Measurements from ENCODE around the gene PER3. TPM values are rescaled to one million over a fixed set of nuclear protein-coding genes. Genes with fewer than 3 reads are reported as not detected.

PER3 gene
- total and polyA plus RNA-seq, 8 donors: 4.6 to 13.9 (median 9.6) TPM

DNA sequence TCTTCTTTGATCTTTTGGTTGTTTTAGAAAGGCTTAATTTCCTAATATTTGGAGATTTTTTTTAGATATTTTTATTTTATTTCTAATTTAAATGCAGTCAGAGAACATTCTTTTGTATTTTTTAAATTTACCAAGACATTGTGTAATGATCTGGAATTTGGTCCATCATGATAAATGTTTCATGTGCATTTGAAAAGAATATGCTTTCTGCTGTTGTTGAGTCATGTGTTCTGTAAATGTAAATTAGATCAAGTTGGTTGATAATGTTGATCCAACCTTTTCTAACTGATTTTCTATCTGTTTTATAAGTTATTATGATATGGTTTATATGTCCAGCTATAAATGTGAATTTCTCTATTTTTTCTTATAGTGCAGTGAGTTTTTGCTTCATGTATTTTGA is 48.9 kb downstream of the PER3 start:
- FAIRE-seq: no peak
- Histone ChIP-seq H3K27ac (no peak overlapping the region), H3K4me3 (no peak overlapping the region), H3K9me3 (no peaks in the 10 kb centered on the region), H3K36me3 (peaks cover 0 to 46% (median 14%) of the 10 kb centered on the region in 3 donors), H3K4me1 (peaks cover 0 to 3% (median 0%) of the 10 kb centered on the region in 3 donors), H3K27me3 (no peaks in the 10 kb centered on the region)
- intact Hi-C loops (cut with DNase I): no loop called here
- TF ChIP-seq, protein P1, sequence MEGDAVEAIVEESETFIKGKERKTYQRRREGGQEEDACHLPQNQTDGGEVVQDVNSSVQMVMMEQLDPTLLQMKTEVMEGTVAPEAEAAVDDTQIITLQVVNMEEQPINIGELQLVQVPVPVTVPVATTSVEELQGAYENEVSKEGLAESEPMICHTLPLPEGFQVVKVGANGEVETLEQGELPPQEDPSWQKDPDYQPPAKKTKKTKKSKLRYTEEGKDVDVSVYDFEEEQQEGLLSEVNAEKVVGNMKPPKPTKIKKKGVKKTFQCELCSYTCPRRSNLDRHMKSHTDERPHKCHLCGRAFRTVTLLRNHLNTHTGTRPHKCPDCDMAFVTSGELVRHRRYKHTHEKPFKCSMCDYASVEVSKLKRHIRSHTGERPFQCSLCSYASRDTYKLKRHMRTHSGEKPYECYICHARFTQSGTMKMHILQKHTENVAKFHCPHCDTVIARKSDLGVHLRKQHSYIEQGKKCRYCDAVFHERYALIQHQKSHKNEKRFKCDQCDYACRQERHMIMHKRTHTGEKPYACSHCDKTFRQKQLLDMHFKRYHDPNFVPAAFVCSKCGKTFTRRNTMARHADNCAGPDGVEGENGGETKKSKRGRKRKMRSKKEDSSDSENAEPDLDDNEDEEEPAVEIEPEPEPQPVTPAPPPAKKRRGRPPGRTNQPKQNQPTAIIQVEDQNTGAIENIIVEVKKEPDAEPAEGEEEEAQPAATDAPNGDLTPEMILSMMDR (IDR thresholded peaks at IDR 0.05): no peak
- no peak for DNase-seq
- no peak for ATAC-seq

DNA sequence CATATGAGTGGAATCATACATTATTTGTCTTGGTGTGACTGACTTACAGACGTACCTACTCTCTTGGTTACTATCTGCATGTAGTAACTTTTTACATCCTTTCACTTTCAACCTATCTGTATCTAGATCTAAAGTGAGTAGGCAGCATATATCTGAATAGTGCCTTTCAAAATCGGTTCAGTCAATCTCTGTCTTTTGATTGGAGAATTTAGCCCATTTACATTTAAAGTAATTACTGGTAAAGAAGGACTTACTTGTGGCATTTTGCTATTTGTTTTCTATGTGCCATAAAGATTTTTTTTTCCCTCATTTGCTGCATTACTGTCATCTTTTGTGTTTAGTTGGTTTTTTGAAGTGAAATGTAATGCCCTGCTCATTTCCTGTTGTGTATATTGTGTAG is 54.6 kb downstream of the PER3 start:
- ATAC-seq (no peak), DNase-seq (no peak), FAIRE-seq (no peak)
- intact Hi-C loops (cut with DNase I): no loop called here
- Histone ChIP-seq H3K27me3 (no peaks in the 10 kb centered on the region), H3K4me3 (no peak overlapping the region), H3K36me3 (peaks cover 0 to 90% (median 7%) of the 10 kb centered on the region in 3 donors), H3K27ac (no peak overlapping the region), H3K9me3 (no peaks in the 10 kb centered on the region), H3K4me1 (no peaks in the 10 kb centered on the region)
- 96 to 99% methylated on average over 2 of the region's 2 CpGs for WGBS, 2 donors
- TF ChIP-seq, protein P1 (IDR thresholded peaks at IDR 0.05): no peak

DNA sequence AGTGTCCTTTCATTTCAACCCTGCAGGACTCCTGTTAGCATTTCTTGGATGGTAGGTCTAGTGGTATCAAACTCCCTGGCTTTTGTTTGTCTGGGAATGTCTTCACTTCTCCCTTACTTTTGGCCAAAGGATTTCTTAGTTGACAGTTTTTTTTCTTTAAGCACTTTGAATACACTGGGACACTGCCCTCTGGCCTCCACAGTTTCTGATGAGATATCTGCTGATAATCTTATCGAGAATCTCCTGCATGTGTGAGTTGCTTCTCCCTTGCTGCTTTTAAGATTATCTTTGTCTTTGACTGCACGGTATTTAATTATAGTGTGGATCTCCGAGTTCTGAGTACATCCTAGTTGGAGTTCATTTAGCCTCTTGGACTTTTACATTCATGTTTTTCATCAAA is 55.4 kb downstream of the PER3 start:
- ATAC-seq (no peak), FAIRE-seq (no peak), DNase-seq (no peak)
- 95 to 96% methylated on average over 3 of the region's 3 CpGs for WGBS, 2 donors
- H3K4me3 ChIP-seq: no peak overlapping the region
- no peak overlapping the region for H3K27ac ChIP-seq
- TF ChIP-seq, protein P1 (IDR thresholded peaks at IDR 0.05): no peak
- no peaks in the 10 kb centered on the region for H3K9me3 ChIP-seq
- H3K4me1 ChIP-seq: no peaks in the 10 kb centered on the region
- intact Hi-C loops (cut with DNase I): no loop called here
- peaks cover 0 to 88% (median 7%) of the 10 kb centered on the region in 3 donors for H3K36me3 ChIP-seq
- no peaks in the 10 kb centered on the region for H3K27me3 ChIP-seq

DNA sequence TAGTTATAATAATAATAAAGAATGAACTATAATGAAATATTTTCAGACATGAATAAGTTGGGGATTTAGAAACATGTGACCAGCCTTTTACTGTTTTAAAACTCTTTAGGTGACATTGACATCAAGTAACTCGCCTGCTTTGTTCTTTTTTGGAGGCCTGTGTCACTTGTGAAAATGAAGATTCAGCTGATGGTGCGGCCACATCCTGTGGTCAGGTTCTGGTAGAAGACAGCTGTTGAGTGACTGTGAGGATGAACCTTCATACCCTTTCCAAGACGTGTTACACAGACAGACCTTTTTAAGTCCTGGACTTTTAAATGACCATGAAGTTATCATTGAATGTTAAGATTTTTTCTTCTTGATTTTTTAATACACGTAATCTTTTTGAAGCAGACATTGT is 58.4 kb downstream of the PER3 start:
- ATAC-seq (no peak), DNase-seq (no peak), FAIRE-seq (no peak)
- TF ChIP-seq, protein P1 (IDR thresholded peaks at IDR 0.05): no peak
- Histone ChIP-seq H3K9me3 (no peaks in the 10 kb centered on the region), H3K36me3 (peaks cover 0 to 79% (median under 1%) of the 10 kb centered on the region in 3 donors), H3K27me3 (no peaks in the 10 kb centered on the region), H3K27ac (no peak overlapping the region), H3K4me1 (no peaks in the 10 kb centered on the region), H3K4me3 (no peak overlapping the region)
- WGBS, 2 donors: 89 to 98% methylated on average over 4 of the region's 4 CpGs
- intact Hi-C loops (cut with DNase I): no loop called here

DNA sequence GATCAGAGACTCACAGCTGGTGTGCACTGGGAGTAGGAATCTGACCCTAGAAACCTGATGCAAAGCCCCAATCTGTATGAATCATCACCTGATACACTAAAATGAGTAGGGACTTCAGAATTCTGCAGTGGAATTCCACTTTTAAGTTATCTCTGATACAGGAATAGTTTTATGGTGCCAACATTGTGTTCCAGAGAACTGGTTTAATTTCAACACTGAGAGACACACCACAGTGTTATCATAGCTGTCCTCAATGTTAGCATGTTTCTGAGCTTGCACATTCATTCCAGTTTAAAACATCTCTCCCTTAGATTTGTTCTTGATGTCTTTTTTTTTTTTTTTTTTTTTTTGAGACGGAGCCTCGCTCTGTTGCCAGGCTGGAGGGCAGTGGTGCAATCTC is 61.7 kb downstream of the PER3 start:
- ATAC-seq (no peak), FAIRE-seq (no peak), DNase-seq (no peak)
- 87 to 100% methylated on average over 2 of the region's 2 CpGs for WGBS, 2 donors
- Histone ChIP-seq H3K4me1 (no peaks in the 10 kb centered on the region), H3K27ac (no peak overlapping the region), H3K36me3 (peaks cover 0 to 46% (median 0%) of the 10 kb centered on the region in 3 donors), H3K4me3 (no peak overlapping the region), H3K27me3 (no peaks in the 10 kb centered on the region), H3K9me3 (no peaks in the 10 kb centered on the region)
- intact Hi-C loops (cut with DNase I): no loop called here
- TF ChIP-seq, protein P1 (IDR thresholded peaks at IDR 0.05): no peak

Measured in pancreas (tissue), 10 donors.